H1 (cell line): ENCODE results near the gene TAS2R46. TPM values are rescaled to one million over a fixed set of nuclear protein-coding genes. Genes with fewer than 3 reads are reported as not detected.

Source experiments
- CTCF ChIA-PET: fragments of 300-600 bp; sonication (Branson Sonifier 250); formaldehyde crosslinking; loops from one replicate; lab custom pipeline; 2021; ENCODE audit not compliant: partially characterized antibody; lab: Charles Lee
- POLR2A ChIA-PET: fragments of 300-600 bp; sonication (Branson Sonifier 250); formaldehyde crosslinking; loops from one replicate; lab custom pipeline; 2021; ENCODE audit warnings: inconsistent platforms; ENCODE audit not compliant: partially characterized antibody; lab: Charles Lee
- DNase-seq, 2 experiments: peaks; one replicate each; pipeline versions ENCODE4 v3.0.0 to v3.0.0-alpha.2; 2010 to 2022; ENCODE audit warnings: low spot score in 2 of 2, low read depth in 1 of 2, mixed read lengths in 1 of 2
- FAIRE-seq: peaks from 2 replicates; lab custom pipeline; 2011; peaks lifted over from hg19 to GRCh38; lab: Jason Lieb, UNC
- H2AFZ ChIP-seq: 2 replicates; pipeline ENCODE4 v1.8.1; 2012; ENCODE audit warnings: low read length, inconsistent platforms
- H2AK5ac ChIP-seq: 2 replicates; pipeline ENCODE4 v1.6.1; 2013; ENCODE audit warnings: low read depth, low read length
- H2BK120ac ChIP-seq: replicated peaks from 2 replicates; pipeline ENCODE3; 2013; ENCODE audit warnings: low read depth, low read length, inconsistent platforms
- H2BK12ac ChIP-seq: 2 replicates; pipeline ENCODE4 v1.6.1; 2013; ENCODE audit warnings: low read depth, low read length
- H2BK15ac ChIP-seq: 2 replicates; pipeline ENCODE4 v1.6.1; 2013; ENCODE audit warnings: low read length
- H2BK20ac ChIP-seq: 2 replicates; pipeline ENCODE4 v1.6.1; 2013; ENCODE audit warnings: low read length
- H2BK5ac ChIP-seq: 2 replicates; pipeline ENCODE4 v1.6.1; 2013; ENCODE audit warnings: low read depth, low read length
- H3K14ac ChIP-seq: 2 replicates; pipeline ENCODE4 v1.6.1; 2013; ENCODE audit warnings: inconsistent platforms; ENCODE audit not compliant: insufficient read length
- H3K18ac ChIP-seq: 2 replicates; pipeline ENCODE4 v1.6.1; 2013; ENCODE audit warnings: low read length; ENCODE audit errors: extremely low read depth
- H3K23ac ChIP-seq: 2 replicates; pipeline ENCODE4 v1.6.1; 2013; ENCODE audit warnings: inconsistent platforms; ENCODE audit not compliant: insufficient read length
- H3K23me2 ChIP-seq: 2 replicates; pipeline ENCODE4 v1.6.1; 2013; ENCODE audit warnings: low read depth, low read length
- H3K27ac ChIP-seq: 2 replicates; pipeline ENCODE4 v1.6.1; 2011; ENCODE audit warnings: low read depth, low read length, inconsistent platforms
- H3K27me3 ChIP-seq, 4 experiments: replicated peaks in 1 of 4; 1 replicate in 1 of 4; 2 replicates in 3 of 4; pipeline versions ENCODE4 v1.6.1 to v1.8.1; 2011 to 2013; ENCODE audit warnings: low read length in 3 of 4, mild to moderate bottlenecking in 3 of 4, inconsistent platforms in 2 of 4, mixed read lengths in 2 of 4, moderate library complexity in 1 of 4; ENCODE audit not compliant: control insufficient read depth in 3 of 4, insufficient read depth in 3 of 4; ENCODE audit errors: extremely low read depth in 1 of 4
- H3K36me3 ChIP-seq, 4 experiments: 2 replicates each; pipeline versions ENCODE4 v1.6.1 to v1.8.1; 2011 to 2013; ENCODE audit warnings: mild to moderate bottlenecking in 4 of 4, low read length in 3 of 4, moderate library complexity in 2 of 4, control low read depth in 1 of 4, inconsistent platforms in 1 of 4; ENCODE audit not compliant: insufficient read depth in 4 of 4, control insufficient read depth in 2 of 4
- H3K4ac ChIP-seq: replicated peaks from 2 replicates; pipeline ENCODE3; 2013; ENCODE audit warnings: low read length, low read depth, mixed read lengths, inconsistent platforms; ENCODE audit not compliant: insufficient read length
- H3K4me1 ChIP-seq, 4 experiments: replicated peaks in 1 of 4; 1 replicate in 1 of 4; 2 replicates in 3 of 4; pipeline versions ENCODE4 v1.6.1 to v1.8.1; 2011 to 2013; ENCODE audit warnings: low read length in 3 of 4, inconsistent platforms in 2 of 4, mixed read lengths in 1 of 4; ENCODE audit not compliant: insufficient read depth in 4 of 4, control insufficient read depth in 3 of 4
- H3K4me2 ChIP-seq, 2 experiments: 2 replicates each; pipeline versions ENCODE4 v1.6.1 to v1.8.1; 2011 to 2013; ENCODE audit warnings: low read depth in 2 of 2, low read length in 2 of 2, control low read depth in 1 of 2, inconsistent platforms in 1 of 2, mild to moderate bottlenecking in 1 of 2; ENCODE audit not compliant: insufficient read depth in 1 of 2
- H3K4me3 ChIP-seq, 4 experiments: fragments of 200-600, 300-600 bp in 1 of 4; sonication (generic), shearing (Covaris generic), sonication (Bioruptor Twin) in 1 of 4; 2 replicates each; pipeline versions ENCODE4 v1.5.1 to v1.8.1; 2011 to 2016; ENCODE audit warnings: low read length in 4 of 4, low read depth in 3 of 4, control low read depth in 2 of 4, inconsistent platforms in 2 of 4, mild to moderate bottlenecking in 2 of 4, mixed read lengths in 1 of 4, moderate library complexity in 1 of 4; ENCODE audit not compliant: insufficient read depth in 2 of 4; ENCODE audit errors: extremely low read depth in 1 of 4
- H3K56ac ChIP-seq: replicated peaks from 2 replicates; pipeline ENCODE3; 2013; ENCODE audit warnings: low read depth, mild to moderate bottlenecking, mixed read lengths, low read length, inconsistent platforms; ENCODE audit not compliant: insufficient read length
- H3K79me1 ChIP-seq: 2 replicates; pipeline ENCODE4 v1.6.1; 2013; ENCODE audit warnings: low read depth, low read length, control low read depth
- H3K79me2 ChIP-seq, 2 experiments: 2 replicates each; pipeline versions ENCODE4 v1.6.1 to v1.8.1; 2012 to 2013; ENCODE audit warnings: low read length in 2 of 2, mild to moderate bottlenecking in 2 of 2, inconsistent platforms in 1 of 2; ENCODE audit not compliant: insufficient read depth in 2 of 2, control insufficient read depth in 1 of 2
- H3K9ac ChIP-seq, 4 experiments: replicated peaks in 1 of 4; 1 replicate in 1 of 4; 2 replicates in 3 of 4; pipeline versions ENCODE4 v1.6.1 to v1.8.1; 2011 to 2013; ENCODE audit warnings: low read depth in 3 of 4, low read length in 3 of 4, control low read depth in 2 of 4, mild to moderate bottlenecking in 2 of 4, moderate library complexity in 2 of 4, inconsistent platforms in 1 of 4; ENCODE audit errors: extremely low read depth in 1 of 4
- H3K9me3 ChIP-seq, 2 experiments: 2 replicates each; pipeline versions ENCODE4 v1.6.1 to v1.8.1; 2012 to 2013; ENCODE audit warnings: mild to moderate bottlenecking in 2 of 2, moderate library complexity in 2 of 2, control low read depth in 1 of 2, inconsistent platforms in 1 of 2, low read depth in 1 of 2, low read length in 1 of 2, mixed read lengths in 1 of 2; ENCODE audit not compliant: insufficient read depth in 2 of 2
- H4K20me1 ChIP-seq, 2 experiments: replicated peaks in 1 of 2; 2 replicates each; pipeline versions ENCODE3 to v1.8.1; 2011 to 2013; ENCODE audit warnings: inconsistent platforms in 2 of 2, low read length in 2 of 2, mild to moderate bottlenecking in 1 of 2; ENCODE audit not compliant: insufficient read depth in 2 of 2, control insufficient read depth in 1 of 2
- H4K5ac ChIP-seq: 2 replicates; pipeline ENCODE4 v1.6.1; 2013; ENCODE audit warnings: low read length, low read depth, mixed read lengths, inconsistent platforms; ENCODE audit not compliant: insufficient read length
- H4K8ac ChIP-seq: 2 replicates; pipeline ENCODE4 v1.8.0; 2013; ENCODE audit warnings: mild to moderate bottlenecking, moderate library complexity, low read length, inconsistent platforms; ENCODE audit not compliant: insufficient read depth; ENCODE audit errors: extremely low read depth
- H4K91ac ChIP-seq: replicated peaks from 2 replicates; pipeline ENCODE3; 2013; ENCODE audit warnings: low read length, mixed read lengths, inconsistent platforms; ENCODE audit not compliant: insufficient read length
- SP4 ChIP-seq: IDR thresholded peaks from 2 replicates; pipeline ENCODE4 v1.6.1; 2012; ENCODE audit warnings: low read length, inconsistent platforms
- TCF12 ChIP-seq: IDR thresholded peaks from 2 replicates; pipeline ENCODE4 v1.6.1; 2011; ENCODE audit warnings: low read depth, mild to moderate bottlenecking, low read length
- WGBS, 2 experiments: shearing (Covaris generic) in 1 of 2; methylation state at CpG; one replicate each; pipeline versions ENCODE4 v1.1.6 to v1.1.7; 2013 to 2015; ENCODE audit warnings: low lambda C conversion rate in 2 of 2, mixed read lengths in 2 of 2, inconsistent platforms in 1 of 2, low coverage in 1 of 2, missing lambda C conversion rate in 1 of 2; ENCODE audit not compliant: insufficient replicate concordance in 2 of 2, insufficient coverage in 1 of 2, insufficient read length in 1 of 2; ENCODE audit errors: extremely low coverage in 1 of 2, missing lambda C conversion rate in 1 of 2; 5-methylcytosine and 5-hydroxymethylcytosine counted together
- polyA plus RNA-seq, 7 experiments: library from polyadenylated mRNA; depleted of rRNA in 3 of 7; stranded (reverse) in 5 of 7; unstranded in 2 of 7; fragments of >200 nt in 5 of 7; fragments of 200-250 nt in 2 of 7; gene quantifications; 1 replicate in 5 of 7; 2 replicates in 1 of 7; 4 replicates in 1 of 7; pipeline versions ENCODE4 v1.2.1 to v1.2.3, GENCODE V29; 2011 to 2013; ENCODE audit warnings: missing spikeins in 2 of 7, mixed read lengths in 2 of 7
- total RNA-seq: library from RNA; stranded (reverse); fragmentation: NEBNext Ultra II Directional; extraction: Animal tissue kit (Norgen Biotek cat#: 25700); gene quantifications from 2 replicates; pipeline ENCODE4 v1.2.1, GENCODE V29; 2021

TAS2R46 gene
- total and polyA plus RNA-seq, 2 of the 8 experiments (the other 6 are each of a cell fraction or from before 2014, with no cell fraction given): 0.14 TPM; not detected in 1

DNA sequence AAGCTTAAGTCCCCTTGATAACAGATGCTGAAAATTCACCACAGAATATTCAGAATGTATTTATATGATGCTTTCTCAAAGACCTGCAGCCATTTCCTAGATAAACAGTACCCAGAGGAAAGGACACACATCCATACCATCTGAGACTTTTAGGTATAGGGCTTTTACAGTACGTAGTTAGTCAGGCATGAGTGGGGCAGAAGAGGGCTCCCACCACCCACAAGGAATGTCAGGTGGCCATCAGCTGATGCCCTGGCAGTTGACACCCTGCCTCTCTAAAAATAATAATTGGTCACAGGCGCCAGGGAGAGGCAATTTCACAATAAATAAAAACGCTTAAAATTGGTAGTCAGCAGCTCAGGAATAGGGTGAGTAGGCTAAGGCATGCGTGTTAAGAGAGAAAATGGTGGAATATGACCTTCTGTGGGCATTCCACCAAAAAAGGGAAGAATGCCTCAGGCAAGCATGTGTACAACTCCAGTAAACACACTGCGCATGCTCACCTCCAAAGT, 7.8 kb upstream of the TAS2R46 start:
- WGBS, 2 experiments: 80% methylated on average over 5 of the region's 5 CpGs; no CpG with 5 or more reads in 1 of the 2 experiments

More for the DNA sequence above, 7.8 kb upstream of the TAS2R46 start:
- DNase-seq: no peak
- Histone ChIP-seq H3K79me1 (no peaks in the 10 kb centered on the region), H2BK12ac (no peak overlapping the region), H2BK20ac (no peak overlapping the region), H3K18ac (no peak overlapping the region), H2BK15ac (no peak overlapping the region), H3K79me2 (no peaks in the 10 kb centered on the region), H3K23ac (no peak overlapping the region), H2AFZ (no peak overlapping the region), H4K91ac (no peak overlapping the region), H2BK120ac (no peak overlapping the region), H3K14ac (no peak overlapping the region), H3K56ac (no peak overlapping the region), H2BK5ac (no peak overlapping the region), H3K9me3 (no peaks in the 10 kb centered on the region), H3K23me2 (no peaks in the 10 kb centered on the region), H3K27me3 (no peaks in the 10 kb centered on the region), H3K4me1 (peaks cover 0 to 5% (median 0%) of the 10 kb centered on the region in 4 experiments; a peak in 2 of 7 replicates), H3K4ac (no peak overlapping the region), H3K27ac (no peak overlapping the region), H3K9ac (no peak overlapping the region), H3K4me2 (no peak overlapping the region), H3K4me3 (no peak overlapping the region), H4K5ac (no peak overlapping the region), H4K20me1 (peaks cover 0 to 3% of the 10 kb centered on the region in 2 experiments), H4K8ac (no peak overlapping the region), H2AK5ac (no peak overlapping the region), H3K36me3 (no peaks in the 10 kb centered on the region)
- TF ChIP-seq SP4: no peak
- no peak for TF ChIP-seq TCF12
- POLR2A ChIA-PET: interaction anchor here (0.6 kb wide), 1 partner anchor 63 kb away, joined by 3 read pairs; no protein-coding TSS in a partner anchor
- no peak for FAIRE-seq
- CTCF ChIA-PET: no interaction called here
